Adrenal gland (tissue), 12 donors: Measurements from ENCODE around the gene MGAT5B. TPM values are rescaled to one million over a fixed set of nuclear protein-coding genes. Genes with fewer than 3 reads are reported as not detected.

Source experiments
- DNase-seq, 7 donors: peaks; one replicate each; pipeline ENCODE4 v3.0.0-alpha.2; 2019 to 2020
- H3K27ac ChIP-seq, 5 donors: fragments of 200-600 bp; sonication (generic) in 4 of 5; 1 replicate in 3 of 5; 2 replicates in 2 of 5; pipeline versions ENCODE4 v1.5.1 to v1.8.0; 2016 to 2020; ENCODE audit warnings: mild to moderate bottlenecking in 1 of 5
- H3K27me3 ChIP-seq: fragments of 200-600 bp; 2 replicates; pipeline ENCODE4 v1.8.0; 2021
- H3K36me3 ChIP-seq, 2 donors: fragments of 200-600 bp; replicated peaks in 1 of 2; 1 replicate in 1 of 2; 2 replicates in 1 of 2; pipeline versions ENCODE4 v1.5.1 to v1.8.0; 2018 to 2022
- H3K4me1 ChIP-seq, 2 donors: fragments of 200-600 bp; replicated peaks in 1 of 2; 1 replicate in 1 of 2; 2 replicates in 1 of 2; pipeline versions ENCODE4 v1.5.1 to v1.8.0; 2018 to 2021
- H3K4me3 ChIP-seq, 4 donors: fragments of 200-600 bp; sonication (generic) in 3 of 4; one replicate each; pipeline ENCODE4 v1.5.1; 2016 to 2018
- H3K9me3 ChIP-seq, 3 donors: fragments of 200-600 bp; sonication (generic) in 1 of 3; replicated peaks in 1 of 3; 1 replicate in 2 of 3; 2 replicates in 1 of 3; pipeline versions ENCODE4 v1.5.1 to v1.8.0; 2016 to 2021
- CTCF ChIP-seq, 6 experiments: fragments of 450-650 bp in 4 of 6; fragments of 200-600 bp in 2 of 6; sonication (generic) in 1 of 6; IDR thresholded peaks; 1 replicate in 5 of 6; 2 replicates in 1 of 6; pipeline versions ENCODE4 v1.5.1 to v1.8.0; 2016 to 2021; ENCODE audit warnings: antibody characterized with exemption in 6 of 6, mild to moderate bottlenecking in 2 of 6, moderate library complexity in 1 of 6
- POLR2A ChIP-seq, 2 donors: fragments of 450-650 bp; IDR thresholded peaks; one replicate each; pipeline ENCODE4 v1.6.1; 2017; ENCODE audit warnings: antibody characterized with exemption in 2 of 2, mild to moderate bottlenecking in 2 of 2, moderate library complexity in 1 of 2
- WGBS, 4 donors: extraction: QIAGEN DNeasy Blood & Tissue Kit in 2 of 4; methylation state at CpG; one replicate each; pipeline versions ENCODE4 v1.1.5 to v1.1.7; 2013 to 2017; 5-methylcytosine and 5-hydroxymethylcytosine counted together
- intact Hi-C, 2 donors: fragments of 100-400 bp; cut with DNase I; formaldehyde crosslinking; loops; one replicate each; pipeline versions ENCODE4 v1.14.1 to v1.15.0; 2022 to 2023
- polyA plus RNA-seq, 3 donors: library from polyadenylated mRNA; stranded (reverse); fragments of 200-250 nt in 2 of 3; fragments of 350-450 nt in 1 of 3; fragmentation: Illumina TruSeq in 1 of 3; extraction: RNeasy Lipid Tissue Mini Kit (QIAGEN cat#74804) in 1 of 3; gene quantifications; one replicate each; pipeline ENCODE4 v1.2.3, GENCODE V29; 2013 to 2014
- total RNA-seq, 9 donors: library from RNA; depleted of rRNA in 4 of 9; stranded (reverse); fragments of >200 nt in 4 of 9; fragments of 120-200 nt in 1 of 9; fragmentation: NEBNext Ultra II Directional in 1 of 9; extraction: Animal tissue kit (Norgen Biotek cat#: 25700) in 1 of 9; gene quantifications; one replicate each; pipeline versions ENCODE4 v1.1.0 to v1.2.4, GENCODE V29; 2013 to 2023
- donor health status: healthy with polysubstance abuse.
- donor health status: Bipolar disorder and iron deficiency.
- donor health status: DM: yes; HTN: yes; CAD: no.
- donor health status: DM: no; HTN: no; CAD: no.
- donor health status: DM: no; HTN: no; CAD: no.
- donor health status: DM: yes; HTN: yes; CAD: no.

Gene MGAT5B
- total and polyA plus RNA-seq, 12 donors = 0.24 to 1.0 (median 0.70) TPM; not detected in 1

GRCh38 chr17:76937238-76937637 lies 69.0 kb downstream of the MGAT5B start:
- Histone ChIP-seq H3K27me3 (no peaks in the 10 kb centered on the region), H3K36me3 (no peaks in the 10 kb centered on the region), H3K27ac (no peak overlapping the region), H3K4me3 (no peak overlapping the region), H3K9me3 (no peaks in the 10 kb centered on the region), H3K4me1 (no peaks in the 10 kb centered on the region)
- no peak for DNase-seq
- 85 to 92% (median 90%) methylated on average over 2 of the region's 2 CpGs for WGBS, 4 donors
- TF ChIP-seq CTCF (IDR thresholded peaks at IDR 0.05) = no peak
- TF ChIP-seq POLR2A (IDR thresholded peaks at IDR 0.05) = no peak
- intact Hi-C loops = no loop called here

GRCh38 chr17:76938009-76938408 lies 69.8 kb downstream of the MGAT5B start:
- no peak for DNase-seq
- Histone ChIP-seq H3K9me3 (no peaks in the 10 kb centered on the region), H3K36me3 (no peaks in the 10 kb centered on the region), H3K27me3 (no peaks in the 10 kb centered on the region), H3K27ac (no peak overlapping the region), H3K4me3 (no peak overlapping the region), H3K4me1 (no peaks in the 10 kb centered on the region)
- WGBS, 4 donors = 80 to 88% (median 87%) methylated on average over 9 to 10 of the region's 10 CpGs
- intact Hi-C loops = no loop called here
- TF ChIP-seq POLR2A (IDR thresholded peaks at IDR 0.05) (no peak), CTCF (IDR thresholded peaks at IDR 0.05) (no peak)

GRCh38 chr17:76940295-76940694 lies 72.1 kb downstream of the MGAT5B start:
- Histone ChIP-seq H3K4me1 (no peaks in the 10 kb centered on the region), H3K27me3 (no peaks in the 10 kb centered on the region), H3K4me3 (no peak overlapping the region), H3K36me3 (no peaks in the 10 kb centered on the region), H3K27ac (no peak overlapping the region), H3K9me3 (no peaks in the 10 kb centered on the region)
- no peak for TF ChIP-seq POLR2A (IDR thresholded peaks at IDR 0.05)
- TF ChIP-seq CTCF (IDR thresholded peaks at IDR 0.05) = no peak
- WGBS, 4 donors = 54 to 75% (median 67%) methylated on average over 7 to 14 of the region's 14 CpGs
- no peak for DNase-seq
- intact Hi-C loops = no loop called here

- no peaks in the 10 kb centered on the region for H3K36me3 ChIP-seq
- intact Hi-C loops = no loop called here
- no peaks in the 10 kb centered on the region for H3K4me1 ChIP-seq
- H3K4me3 ChIP-seq = no peak overlapping the region
- TF ChIP-seq POLR2A (IDR thresholded peaks at IDR 0.05) = no peak
- peak in 1 of 6 experiments; percentile 23 for TF ChIP-seq CTCF (IDR thresholded peaks at IDR 0.05)
- no peak for DNase-seq
- H3K27ac ChIP-seq = no peak overlapping the region
- 87 to 94% (median 90%) methylated on average over 13 of the region's 13 CpGs for WGBS, 4 donors
- no peaks in the 10 kb centered on the region for H3K27me3 ChIP-seq
- H3K9me3 ChIP-seq = no peaks in the 10 kb centered on the region
These were observed 72.6 kb downstream of the MGAT5B start for GRCh38 chr17:76940738-76941350.
